ENCODE results near the gene TGM3.

- TF ChIP-seq CTCF (IDR thresholded peaks at IDR 0.05 in 2 of 3, conservative IDR thresholded peaks at IDR 0.05 in 1 of 3; ENCODE audit: control insufficient read depth in 2 of 3, extremely low read depth in 1 of 3, insufficient read depth in 1 of 3, low read depth in 3 of 3, low read length in 3 of 3), result no peak
- TF ChIP-seq RB1 (IDR thresholded peaks at IDR 0.05; ENCODE audit: borderline replicate concordance), result no peak
- no peak for TF ChIP-seq GABPA (IDR thresholded peaks at IDR 0.05; ENCODE audit: low read depth)
- TF ChIP-seq FOXM1 (IDR thresholded peaks at IDR 0.05; ENCODE audit: low read depth, low read length), result no peak
- no peak for TF ChIP-seq TAF1 (IDR thresholded peaks at IDR 0.05; ENCODE audit: borderline replicate concordance, low read depth, low read length)
- no peak for TF ChIP-seq NRF1 (conservative IDR thresholded peaks at IDR 0.05; ENCODE audit: low read depth, low read length)
- no peak for TF ChIP-seq EZH2 (IDR thresholded peaks at IDR 0.05; ENCODE audit: borderline replicate concordance, control insufficient read depth, low read depth, low read length)
- TF ChIP-seq MAX (IDR thresholded peaks at IDR 0.05; ENCODE audit: low read depth, low read length), result no peak
- no peak for TF ChIP-seq IRF5 (IDR thresholded peaks at IDR 0.05; ENCODE audit: borderline replicate concordance)
- no peak for TF ChIP-seq CHD2 (IDR thresholded peaks at IDR 0.05; ENCODE audit: borderline replicate concordance, low read depth, low read length)
- no peak for TF ChIP-seq BCLAF1 (IDR thresholded peaks at IDR 0.05)
- TF ChIP-seq, protein P1, sequence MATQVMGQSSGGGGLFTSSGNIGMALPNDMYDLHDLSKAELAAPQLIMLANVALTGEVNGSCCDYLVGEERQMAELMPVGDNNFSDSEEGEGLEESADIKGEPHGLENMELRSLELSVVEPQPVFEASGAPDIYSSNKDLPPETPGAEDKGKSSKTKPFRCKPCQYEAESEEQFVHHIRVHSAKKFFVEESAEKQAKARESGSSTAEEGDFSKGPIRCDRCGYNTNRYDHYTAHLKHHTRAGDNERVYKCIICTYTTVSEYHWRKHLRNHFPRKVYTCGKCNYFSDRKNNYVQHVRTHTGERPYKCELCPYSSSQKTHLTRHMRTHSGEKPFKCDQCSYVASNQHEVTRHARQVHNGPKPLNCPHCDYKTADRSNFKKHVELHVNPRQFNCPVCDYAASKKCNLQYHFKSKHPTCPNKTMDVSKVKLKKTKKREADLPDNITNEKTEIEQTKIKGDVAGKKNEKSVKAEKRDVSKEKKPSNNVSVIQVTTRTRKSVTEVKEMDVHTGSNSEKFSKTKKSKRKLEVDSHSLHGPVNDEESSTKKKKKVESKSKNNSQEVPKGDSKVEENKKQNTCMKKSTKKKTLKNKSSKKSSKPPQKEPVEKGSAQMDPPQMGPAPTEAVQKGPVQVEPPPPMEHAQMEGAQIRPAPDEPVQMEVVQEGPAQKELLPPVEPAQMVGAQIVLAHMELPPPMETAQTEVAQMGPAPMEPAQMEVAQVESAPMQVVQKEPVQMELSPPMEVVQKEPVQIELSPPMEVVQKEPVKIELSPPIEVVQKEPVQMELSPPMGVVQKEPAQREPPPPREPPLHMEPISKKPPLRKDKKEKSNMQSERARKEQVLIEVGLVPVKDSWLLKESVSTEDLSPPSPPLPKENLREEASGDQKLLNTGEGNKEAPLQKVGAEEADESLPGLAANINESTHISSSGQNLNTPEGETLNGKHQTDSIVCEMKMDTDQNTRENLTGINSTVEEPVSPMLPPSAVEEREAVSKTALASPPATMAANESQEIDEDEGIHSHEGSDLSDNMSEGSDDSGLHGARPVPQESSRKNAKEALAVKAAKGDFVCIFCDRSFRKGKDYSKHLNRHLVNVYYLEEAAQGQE (IDR thresholded peaks at IDR 0.05; ENCODE audit: low read depth, low read length), result no peak
- TF ChIP-seq BHLHE40 (IDR thresholded peaks at IDR 0.05; ENCODE audit: borderline replicate concordance in 1 of 2, low read depth in 2 of 2, low read length in 1 of 2), result no peak
- TF ChIP-seq EP300 (IDR thresholded peaks at IDR 0.05; ENCODE audit: borderline replicate concordance in 1 of 2, control insufficient read depth in 1 of 2, low read depth in 2 of 2, low read length in 2 of 2), result no peak
These were observed 15.5 kb downstream of the TGM3 start for GRCh38 chr20:2311329-2311728.

Data from GM12878 (cell line).